Embryonic facial prominence (tissue), 1 donor: ENCODE results near the gene PRMT2.
A peak's percentile ranks its signal among the peaks of the same experiment; 100 is the strongest.

ENCODE experiments used
- DNase-seq: peaks from one replicate; pipeline ENCODE4 v3.0.0-alpha.2; 2016; ENCODE audit errors: extremely low spot score

Gene PRMT2

GRCh38 chr21:46635324-46636180, at the start of gene PRMT2:
PRMT2 (plus strand) TSS chr21:46635674; CDS start chr21:46636952, 1,278 bp downstream.
- peak; percentile 98 for DNase-seq

DNA sequence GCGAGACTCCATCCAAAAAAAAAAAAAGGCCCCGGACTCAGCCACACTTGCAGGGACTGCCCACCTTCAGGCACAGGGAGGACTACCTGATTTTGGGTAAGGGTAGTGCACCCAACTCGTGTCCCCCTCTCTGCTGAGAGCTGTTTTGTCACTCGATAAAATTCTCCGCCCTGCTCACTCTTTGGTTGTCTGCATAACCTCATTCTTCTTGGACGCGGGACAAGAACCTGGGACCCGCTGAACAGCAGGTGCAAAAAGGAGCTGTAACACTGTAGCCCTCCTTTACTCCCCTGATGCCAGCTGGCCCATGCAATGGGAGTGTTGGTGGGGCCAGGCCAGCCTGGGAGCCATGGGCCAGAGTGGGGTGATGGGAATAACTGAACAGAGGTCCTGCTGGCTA, 41.2 kb upstream of the PRMT2 start:
- no peak for DNase-seq

- no peak for DNase-seq
Observed at GRCh38 chr21:46596201-46596600, 39.3 kb upstream of the PRMT2 start.

GRCh38 chr21:46597031-46597430, 38.4 kb upstream of the PRMT2 start:
- DNase-seq = no peak

DNA sequence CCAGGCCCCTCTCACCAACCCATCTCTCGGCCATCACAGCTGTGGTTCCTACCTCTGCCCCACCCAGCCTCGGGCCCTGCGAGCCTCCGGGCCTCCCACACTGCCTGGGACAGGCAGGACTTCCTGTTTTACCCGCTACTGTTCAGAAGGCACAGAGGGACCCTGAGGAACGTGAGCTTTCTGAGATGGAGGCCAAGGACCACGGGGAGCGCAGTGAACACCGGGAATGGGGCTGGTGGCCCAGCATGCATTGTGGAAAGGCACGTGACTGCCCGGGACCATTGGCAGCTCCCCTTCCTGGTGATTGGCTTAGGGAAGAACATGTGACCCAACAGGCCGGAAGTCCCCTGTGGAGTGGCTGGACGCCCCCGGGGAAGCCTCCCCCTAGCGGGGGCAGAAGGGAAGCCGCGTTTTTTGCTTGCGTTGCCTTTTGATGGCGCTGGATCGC, 37.6 kb upstream of the PRMT2 start:
- DNase-seq = no peak

- DNase-seq = no peak
Observed at GRCh38 chr21:46598581-46599572, 36.6 kb upstream of the PRMT2 start.

- DNase-seq = no peak
Observed at GRCh38 chr21:46600305-46600704, 35.2 kb upstream of the PRMT2 start.

GRCh38 chr21:46600978-46601377, 34.5 kb upstream of the PRMT2 start:
- no peak for DNase-seq

- DNase-seq = no peak
Observed at GRCh38 chr21:46603228-46603627, 32.2 kb upstream of the PRMT2 start.

- DNase-seq = no peak
Observed at GRCh38 chr21:46604329-46604974, 31.0 kb upstream of the PRMT2 start.

DNA sequence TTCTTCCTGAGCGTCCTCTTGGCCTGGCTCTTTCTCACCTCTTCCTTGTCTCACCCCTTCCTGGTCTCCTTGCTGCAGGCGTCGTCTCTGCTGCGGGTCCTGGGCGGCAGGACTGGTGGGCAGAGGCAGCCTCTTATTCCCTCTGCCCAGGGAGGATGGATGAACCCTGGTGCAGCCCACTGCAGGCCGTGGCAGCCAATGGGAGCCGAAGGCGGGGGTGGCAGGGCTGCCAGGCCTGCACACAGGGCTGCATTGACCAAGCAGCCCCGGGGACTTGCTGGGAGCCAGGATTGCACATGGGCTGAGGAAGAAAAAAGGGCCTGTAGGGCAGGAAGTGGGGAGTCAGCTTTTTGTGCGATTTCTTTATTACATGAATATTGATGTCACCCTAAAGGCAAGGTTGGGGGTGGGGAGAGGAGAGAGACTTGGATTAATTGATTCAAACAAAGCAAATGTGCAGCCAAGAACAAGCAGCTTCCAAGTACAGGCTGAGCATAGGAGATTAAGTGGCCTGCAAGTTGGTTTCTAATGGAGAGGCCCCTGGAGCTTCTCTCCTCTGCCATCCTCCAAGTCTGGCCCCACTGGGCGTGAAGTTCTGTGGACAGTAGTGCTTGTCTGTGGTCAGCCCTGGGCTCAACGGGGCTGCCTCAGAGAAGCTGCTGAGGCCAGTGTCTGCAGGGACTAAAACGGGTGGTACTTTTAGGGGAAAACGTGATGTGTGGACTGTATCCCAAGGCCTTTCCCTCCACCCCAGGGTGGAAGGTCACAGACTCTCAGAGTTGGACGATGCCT, 30.3 kb upstream of the PRMT2 start, which contains the start of gene S100B:
S100B (minus strand) TSS at position 108 of the 792 bp plus-strand sequence. CDS start 2,667 bp downstream, outside the sequence.
- no peak for DNase-seq

- no peak for DNase-seq
Observed at GRCh38 chr21:46605767-46606426, 29.6 kb upstream of the PRMT2 start.

- DNase-seq = no peak
Observed at GRCh38 chr21:46606427-46606813, 29.1 kb upstream of the PRMT2 start.

DNA sequence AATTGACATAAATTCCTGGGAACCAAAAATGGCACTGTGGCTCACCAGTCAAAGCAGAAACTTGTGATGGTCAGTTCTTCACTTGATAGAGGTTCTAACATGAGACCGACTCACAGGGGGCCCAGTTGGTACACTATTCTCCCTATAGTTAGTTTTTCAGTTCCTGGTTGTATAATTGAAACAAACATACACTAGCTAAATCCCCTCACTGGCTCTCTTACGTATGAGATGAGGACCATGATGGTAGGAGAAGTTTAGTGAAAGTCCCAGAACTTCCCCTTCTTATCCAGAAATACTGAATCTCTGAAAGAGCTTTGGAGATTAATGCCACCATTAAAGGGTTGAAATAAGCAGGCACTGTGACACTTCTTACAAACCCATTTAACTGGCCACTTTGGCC, 27.8 kb upstream of the PRMT2 start:
- DNase-seq = no peak

DNA sequence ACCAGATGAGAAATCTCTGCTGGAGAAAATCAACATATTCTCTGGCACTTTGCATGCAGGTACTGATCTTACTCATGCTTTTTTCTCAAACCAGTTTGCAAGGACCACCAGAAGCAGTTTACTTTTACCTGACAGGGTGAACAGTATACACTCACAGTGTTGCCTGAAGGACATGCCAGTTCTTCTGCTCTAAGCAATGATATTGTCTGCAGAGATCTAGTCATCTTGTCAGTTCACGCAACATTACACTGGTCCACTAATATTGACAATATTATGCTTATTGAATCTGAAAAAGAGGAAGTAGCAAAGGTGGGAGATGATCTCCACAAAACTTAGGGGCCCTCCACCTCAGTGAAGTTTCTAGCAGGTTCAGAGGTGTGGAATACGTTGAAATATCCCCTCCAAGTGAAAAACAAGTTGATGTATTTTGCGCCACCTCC, 26.8 kb upstream of the PRMT2 start:
- DNase-seq = no peak

GRCh38 chr21:46610018-46610701, 25.3 kb upstream of the PRMT2 start:
- DNase-seq = no peak

GRCh38 chr21:46613391-46613790, 22.1 kb upstream of the PRMT2 start:
- DNase-seq = no peak

GRCh38 chr21:46616050-46616449, 19.4 kb upstream of the PRMT2 start:
- DNase-seq = no peak

GRCh38 chr21:46616656-46617055, 18.8 kb upstream of the PRMT2 start:
- DNase-seq = no peak
